Fibroblast of lung (primary cell): ENCODE data around the gene SPATA33.

Experiments
- CTCF ChIP-seq, 2 donors: IDR thresholded peaks in 1 of 2; conservative IDR thresholded peaks in 1 of 2; 1 replicate in 1 of 2; 2 replicates in 1 of 2; pipeline ENCODE4 v1.5.1; 2011 to 2012; ENCODE audit warnings: low read length in 2 of 2, control low read depth in 1 of 2, inconsistent platforms in 1 of 2, low read depth in 1 of 2, mild to moderate bottlenecking in 1 of 2
- EZH2 ChIP-seq: IDR thresholded peaks from 2 replicates; pipeline ENCODE4 v1.5.1; 2012; ENCODE audit warnings: low read length, control low read depth, mild to moderate bottlenecking; ENCODE audit errors: missing control alignments

- TF ChIP-seq CTCF (conservative IDR thresholded peaks at IDR 0.05 in 1 of 2, IDR thresholded peaks at IDR 0.05 in 1 of 2; ENCODE audit: low read depth in 1 of 2, low read length in 2 of 2) = no peak
- TF ChIP-seq EZH2 = no peak
These were observed 19.2 kb upstream of the SPATA33 start for GRCh38 chr16:89638455-89638854.
